COR-L47 (cell line): ENCODE measurements around the gene DEFB127.
"Not testable (repeated sequence)": the region's sequence is repeated elsewhere in the genome, so short reads cannot be mapped to it uniquely, and the experiment has no call there.

Source experiments
- DNase-seq: peaks from one replicate; lab custom pipeline; 2025; lab: John Stamatoyannopoulos, UW

Gene DEFB127, protein sequence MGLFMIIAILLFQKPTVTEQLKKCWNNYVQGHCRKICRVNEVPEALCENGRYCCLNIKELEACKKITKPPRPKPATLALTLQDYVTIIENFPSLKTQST

GRCh38 chr20:157154-157553 lies at the start of gene DEFB127:
Gene DEFB127, plus strand, starts transcription at chr20:157454. Its CDS starts 91 bp downstream, at chr20:157545.
- DNase-seq, result no peak

GRCh38 chr20:112396-112795 lies 44.9 kb upstream of the DEFB127 start:
- no peak for DNase-seq

GRCh38 chr20:117518-117917 lies 39.7 kb upstream of the DEFB127 start:
- DNase-seq, result no peak

DNA sequence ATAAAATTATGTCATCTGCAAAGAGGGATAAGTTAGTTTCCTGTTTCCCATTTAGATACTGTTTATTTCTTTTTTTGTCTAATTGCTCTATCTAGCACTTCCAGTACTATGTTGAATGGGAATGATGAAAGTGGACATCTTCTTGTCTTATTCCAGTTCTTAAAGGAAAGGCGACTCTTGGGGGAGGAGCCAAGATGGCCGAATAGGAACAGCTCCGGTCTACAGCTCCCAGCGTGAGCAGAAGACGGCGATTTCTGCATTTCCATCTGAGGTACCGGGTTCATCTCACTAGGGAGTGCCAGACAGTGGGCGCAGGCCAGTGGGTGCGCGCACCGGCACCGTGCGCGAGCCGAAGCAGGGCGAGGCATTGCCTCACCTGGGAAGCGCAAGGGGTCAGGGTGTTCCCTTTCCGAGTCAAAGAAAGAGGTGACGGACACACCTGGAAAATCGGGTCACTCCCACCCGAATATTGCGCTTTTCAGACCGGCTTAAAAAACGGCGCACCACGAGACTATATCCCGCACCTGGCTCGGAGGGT lies 27.4 kb upstream of the DEFB127 start:
- DNase-seq, result not testable (repeated sequence)

DNA sequence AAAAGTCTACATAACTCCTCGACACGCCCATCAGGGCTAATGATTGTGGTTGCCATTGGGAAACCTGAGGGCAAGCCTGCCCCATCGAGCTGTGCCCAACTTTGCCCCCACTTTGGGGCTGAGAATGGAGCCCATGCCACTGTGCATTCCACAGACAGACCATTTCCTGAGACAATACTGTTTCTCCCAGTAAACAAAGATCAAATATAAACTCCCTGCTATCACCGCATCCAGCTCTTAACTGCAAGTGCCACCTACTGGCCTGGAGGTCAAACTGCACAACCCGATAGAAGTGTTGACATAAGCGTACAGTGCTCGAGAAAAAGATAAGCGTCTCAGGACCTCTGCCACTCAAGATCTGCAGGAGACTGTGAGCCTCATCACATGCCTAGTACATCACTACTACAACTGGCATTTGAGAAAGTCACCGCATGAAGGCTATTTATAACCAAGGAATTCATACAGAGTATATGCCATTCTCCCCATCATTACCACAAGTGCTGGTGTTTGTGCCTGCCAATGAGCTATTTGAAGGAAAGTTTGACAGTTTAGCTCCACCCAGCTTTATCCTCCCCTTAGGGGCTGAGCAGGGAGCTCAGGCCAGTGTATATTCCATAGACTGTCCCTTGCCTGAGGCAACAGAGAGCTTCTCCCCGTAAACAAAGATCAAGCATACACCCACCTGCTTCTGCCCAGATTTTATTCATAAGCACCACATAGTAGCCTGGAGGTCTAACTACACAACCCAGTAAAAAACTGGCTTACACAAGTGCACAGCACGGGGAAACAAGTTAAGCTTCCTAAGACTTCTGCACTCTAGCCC lies 19.4 kb upstream of the DEFB127 start:
- peak; percentile 1 for DNase-seq

GRCh38 chr20:142290-142689 lies 15.0 kb upstream of the DEFB127 start, which contains the start of gene DEFB126:
Gene DEFB126, plus strand, starts transcription at chr20:142590. Its CDS starts 39 bp downstream, at chr20:142629.
- no peak for DNase-seq

DNA sequence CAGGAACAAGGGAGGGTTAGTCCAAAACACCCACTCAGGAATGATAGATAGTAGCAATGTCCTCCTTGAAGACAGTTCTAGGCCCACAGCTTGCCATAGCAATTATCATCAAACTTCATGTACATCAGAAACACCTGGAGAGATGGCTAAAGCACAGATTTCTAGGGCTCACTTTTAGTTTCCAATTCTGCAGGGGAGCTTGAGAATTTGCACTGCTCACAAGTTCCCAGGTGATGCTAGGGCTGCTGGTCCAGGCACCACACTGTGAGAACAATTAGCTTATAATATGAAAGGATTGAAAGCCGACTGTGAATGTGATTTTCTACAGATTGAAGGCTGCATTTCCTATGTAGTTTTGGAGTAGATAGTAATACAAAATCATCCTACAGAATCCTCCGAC lies 11.4 kb upstream of the DEFB127 start:
- DNase-seq, result no peak

GRCh38 chr20:152131-152530 lies 5.1 kb upstream of the DEFB127 start:
- DNase-seq, result no peak

DNA sequence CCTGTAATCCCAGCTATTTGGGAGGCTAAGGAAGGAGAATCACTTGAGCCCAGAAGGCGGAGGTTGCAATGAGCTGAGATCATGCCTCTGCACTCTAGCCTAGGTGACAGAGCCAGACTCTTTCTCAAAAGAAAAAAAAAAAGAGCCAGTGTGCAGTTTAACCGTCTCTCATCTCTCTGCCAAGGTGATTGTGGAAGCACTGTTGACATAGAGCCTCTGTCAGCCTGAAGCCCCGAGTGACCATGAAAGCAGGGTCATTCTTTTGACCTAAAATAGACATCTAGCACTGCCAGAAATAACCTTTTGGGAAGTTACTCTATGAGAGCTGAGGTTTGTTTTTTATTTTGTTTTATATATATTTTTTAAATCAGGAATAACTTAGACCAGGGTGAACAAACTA lies 7.4 kb downstream of the DEFB127 start:
- no peak for DNase-seq

DNA sequence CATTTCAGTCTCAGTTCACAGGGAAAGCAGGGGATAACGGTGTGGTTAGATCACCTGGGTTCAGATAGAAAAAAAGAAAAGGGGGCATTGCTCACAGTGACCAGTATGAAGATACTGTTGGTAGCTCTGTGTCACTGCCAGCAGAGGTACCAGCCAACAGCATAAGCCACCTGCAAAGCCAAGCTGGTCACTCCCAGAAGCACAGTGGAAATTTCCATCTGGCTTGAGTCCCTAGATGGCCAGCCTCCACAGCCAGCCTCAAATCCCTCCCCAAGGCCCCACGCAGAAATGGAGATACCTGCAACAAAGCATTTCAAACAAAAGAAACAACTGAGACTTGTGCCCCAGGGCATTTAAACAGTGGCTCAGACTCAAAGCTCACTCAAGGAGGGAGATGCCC lies 11.6 kb downstream of the DEFB127 start:
- DNase-seq, result no peak

GRCh38 chr20:184288-184687 lies 27.0 kb downstream of the DEFB127 start:
- no peak for DNase-seq

- DNase-seq, result no peak
Measured at GRCh38 chr20:187733-188132, 30.5 kb downstream of the DEFB127 start.

DNA sequence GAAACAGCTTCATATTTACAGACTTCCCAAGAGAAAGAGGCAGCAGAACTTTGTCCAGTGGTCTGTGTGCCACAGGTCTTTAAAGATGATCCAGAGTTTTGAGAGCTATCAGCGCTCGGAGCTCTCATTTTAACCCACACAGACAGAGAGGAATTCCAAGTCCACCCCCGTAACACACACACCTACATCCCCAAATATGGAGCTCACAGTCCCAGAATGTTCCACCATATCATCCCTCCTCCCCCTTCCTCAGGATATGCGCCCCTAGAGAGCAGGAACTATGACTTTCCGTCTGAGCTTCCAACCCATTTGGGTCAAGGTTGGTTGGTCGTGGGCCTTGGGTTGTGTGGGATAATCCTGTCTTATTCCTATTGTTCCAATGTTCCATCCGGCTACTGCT lies 32.4 kb downstream of the DEFB127 start, which contains the start of gene DEFB128:
Gene DEFB128 (minus strand): TSS at position 101 of the 400 bp plus-strand sequence. CDS start 88 bp downstream, at position 13.
- DNase-seq, result no peak

GRCh38 chr20:198225-198624 lies 41.0 kb downstream of the DEFB127 start:
- DNase-seq, result no peak

GRCh38 chr20:199996-200395 lies 42.7 kb downstream of the DEFB127 start:
- DNase-seq, result no peak

DNA sequence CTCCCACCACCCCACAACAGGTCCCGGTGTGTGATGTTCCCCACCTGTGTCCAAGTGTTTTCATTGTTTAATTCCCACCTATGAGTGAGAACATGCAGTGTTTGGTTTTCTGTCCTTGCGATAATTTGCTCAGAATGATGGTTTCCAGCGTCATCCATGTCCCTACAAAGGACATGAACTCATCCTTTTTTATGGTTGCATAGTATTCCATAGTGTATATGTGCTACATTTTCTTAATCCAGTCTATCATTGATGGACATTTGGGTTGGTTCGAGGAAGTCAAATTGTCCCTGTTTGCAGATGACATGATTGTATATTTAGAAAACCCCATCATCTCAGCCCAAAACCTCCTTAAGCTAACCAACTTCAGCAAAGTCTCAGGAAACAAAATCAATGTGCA lies 46.4 kb downstream of the DEFB127 start:
- DNase-seq, result not testable (repeated sequence)
